ENCODE results near the gene OSBPL3. TPM values are rescaled to one million over a fixed set of nuclear protein-coding genes. Genes with fewer than 3 reads are reported as not detected.

OSBPL3 gene
- total RNA-seq, 1 experiment from 2014 or later, result 16.0 TPM

GRCh38 chr7:24949884-24950283 lies 30.1 kb downstream of the OSBPL3 start (continued):
- TF ChIP-seq FOXJ3 (CRISPR knock-in tag; IDR thresholded peaks at IDR 0.05; ENCODE audit: borderline replicate concordance), result no peak
- TF ChIP-seq, protein P1, sequence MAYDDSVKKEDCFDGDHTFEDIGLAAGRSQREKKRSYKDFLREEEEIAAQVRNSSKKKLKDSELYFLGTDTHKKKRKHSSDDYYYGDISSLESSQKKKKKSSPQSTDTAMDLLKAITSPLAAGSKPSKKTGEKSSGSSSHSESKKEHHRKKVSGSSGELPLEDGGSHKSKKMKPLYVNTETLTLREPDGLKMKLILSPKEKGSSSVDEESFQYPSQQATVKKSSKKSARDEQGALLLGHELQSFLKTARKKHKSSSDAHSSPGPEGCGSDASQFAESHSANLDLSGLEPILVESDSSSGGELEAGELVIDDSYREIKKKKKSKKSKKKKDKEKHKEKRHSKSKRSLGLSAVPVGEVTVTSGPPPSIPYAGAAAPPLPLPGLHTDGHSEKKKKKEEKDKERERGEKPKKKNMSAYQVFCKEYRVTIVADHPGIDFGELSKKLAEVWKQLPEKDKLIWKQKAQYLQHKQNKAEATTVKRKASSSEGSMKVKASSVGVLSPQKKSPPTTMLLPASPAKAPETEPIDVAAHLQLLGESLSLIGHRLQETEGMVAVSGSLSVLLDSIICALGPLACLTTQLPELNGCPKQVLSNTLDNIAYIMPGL (CRISPR knock-in tag; IDR thresholded peaks at IDR 0.05), result no peak

- ChIA-PET CTCF (no interaction called here), POLR2A (no interaction called here)
- no peak for DNase-seq (ENCODE audit: low spot score)
- H3K36me3 Mint-ChIP-seq, result no peaks in the 10 kb centered on the region
- no peak overlapping the region for H3K4me3 Mint-ChIP-seq
- H3K27me3 Mint-ChIP-seq (ENCODE audit: low read depth), result no peaks in the 10 kb centered on the region
- no peak for ATAC-seq
- H3K27ac Mint-ChIP-seq, result no peak overlapping the region
- H3K4me1 Mint-ChIP-seq, result peaks cover 14% of the 10 kb centered on the region
- no peaks in the 10 kb centered on the region for H3K9me3 Mint-ChIP-seq
- TF ChIP-seq IRF2 (CRISPR knock-in tag; IDR thresholded peaks at IDR 0.05; ENCODE audit: borderline replicate concordance, low read depth) (no peak), SOX15 (CRISPR knock-in tag; IDR thresholded peaks at IDR 0.05) (no peak), STAT6 (CRISPR knock-in tag; conservative IDR thresholded peaks at IDR 0.05; ENCODE audit: low read depth) (no peak), USF2 (CRISPR knock-in tag; IDR thresholded peaks at IDR 0.05) (no peak), ZNF423 (CRISPR knock-in tag; IDR thresholded peaks at IDR 0.05) (no peak), ZNF317 (CRISPR knock-in tag; IDR thresholded peaks at IDR 0.05; ENCODE audit: borderline replicate concordance, low read depth) (no peak), ZNF219 (CRISPR knock-in tag; IDR thresholded peaks at IDR 0.05; ENCODE audit: borderline replicate concordance) (no peak), ATF1 (CRISPR knock-in tag; IDR thresholded peaks at IDR 0.05) (no peak), IRF1 (CRISPR knock-in tag; IDR thresholded peaks at IDR 0.05) (no peak), FOXK1 (CRISPR knock-in tag; IDR thresholded peaks at IDR 0.05) (no peak), ZNF416 (CRISPR knock-in tag; IDR thresholded peaks at IDR 0.05) (no peak), MLX (CRISPR knock-in tag; IDR thresholded peaks at IDR 0.05) (no peak), OVOL2 (CRISPR knock-in tag; IDR thresholded peaks at IDR 0.05; ENCODE audit: borderline replicate concordance) (no peak)
- TF ChIP-seq, protein P2, sequence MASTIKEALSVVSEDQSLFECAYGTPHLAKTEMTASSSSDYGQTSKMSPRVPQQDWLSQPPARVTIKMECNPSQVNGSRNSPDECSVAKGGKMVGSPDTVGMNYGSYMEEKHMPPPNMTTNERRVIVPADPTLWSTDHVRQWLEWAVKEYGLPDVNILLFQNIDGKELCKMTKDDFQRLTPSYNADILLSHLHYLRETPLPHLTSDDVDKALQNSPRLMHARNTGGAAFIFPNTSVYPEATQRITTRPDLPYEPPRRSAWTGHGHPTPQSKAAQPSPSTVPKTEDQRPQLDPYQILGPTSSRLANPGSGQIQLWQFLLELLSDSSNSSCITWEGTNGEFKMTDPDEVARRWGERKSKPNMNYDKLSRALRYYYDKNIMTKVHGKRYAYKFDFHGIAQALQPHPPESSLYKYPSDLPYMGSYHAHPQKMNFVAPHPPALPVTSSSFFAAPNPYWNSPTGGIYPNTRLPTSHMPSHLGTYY (CRISPR knock-in tag; IDR thresholded peaks at IDR 0.05), result no peak
- TF ChIP-seq, protein P3, sequence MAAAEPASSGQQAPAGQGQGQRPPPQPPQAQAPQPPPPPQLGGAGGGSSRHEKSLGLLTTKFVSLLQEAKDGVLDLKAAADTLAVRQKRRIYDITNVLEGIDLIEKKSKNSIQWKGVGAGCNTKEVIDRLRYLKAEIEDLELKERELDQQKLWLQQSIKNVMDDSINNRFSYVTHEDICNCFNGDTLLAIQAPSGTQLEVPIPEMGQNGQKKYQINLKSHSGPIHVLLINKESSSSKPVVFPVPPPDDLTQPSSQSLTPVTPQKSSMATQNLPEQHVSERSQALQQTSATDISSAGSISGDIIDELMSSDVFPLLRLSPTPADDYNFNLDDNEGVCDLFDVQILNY (CRISPR knock-in tag; IDR thresholded peaks at IDR 0.05), result no peak
- TF ChIP-seq, protein P4, sequence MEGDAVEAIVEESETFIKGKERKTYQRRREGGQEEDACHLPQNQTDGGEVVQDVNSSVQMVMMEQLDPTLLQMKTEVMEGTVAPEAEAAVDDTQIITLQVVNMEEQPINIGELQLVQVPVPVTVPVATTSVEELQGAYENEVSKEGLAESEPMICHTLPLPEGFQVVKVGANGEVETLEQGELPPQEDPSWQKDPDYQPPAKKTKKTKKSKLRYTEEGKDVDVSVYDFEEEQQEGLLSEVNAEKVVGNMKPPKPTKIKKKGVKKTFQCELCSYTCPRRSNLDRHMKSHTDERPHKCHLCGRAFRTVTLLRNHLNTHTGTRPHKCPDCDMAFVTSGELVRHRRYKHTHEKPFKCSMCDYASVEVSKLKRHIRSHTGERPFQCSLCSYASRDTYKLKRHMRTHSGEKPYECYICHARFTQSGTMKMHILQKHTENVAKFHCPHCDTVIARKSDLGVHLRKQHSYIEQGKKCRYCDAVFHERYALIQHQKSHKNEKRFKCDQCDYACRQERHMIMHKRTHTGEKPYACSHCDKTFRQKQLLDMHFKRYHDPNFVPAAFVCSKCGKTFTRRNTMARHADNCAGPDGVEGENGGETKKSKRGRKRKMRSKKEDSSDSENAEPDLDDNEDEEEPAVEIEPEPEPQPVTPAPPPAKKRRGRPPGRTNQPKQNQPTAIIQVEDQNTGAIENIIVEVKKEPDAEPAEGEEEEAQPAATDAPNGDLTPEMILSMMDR (IDR thresholded peaks at IDR 0.05), result no peak
- TF ChIP-seq, protein P5, sequence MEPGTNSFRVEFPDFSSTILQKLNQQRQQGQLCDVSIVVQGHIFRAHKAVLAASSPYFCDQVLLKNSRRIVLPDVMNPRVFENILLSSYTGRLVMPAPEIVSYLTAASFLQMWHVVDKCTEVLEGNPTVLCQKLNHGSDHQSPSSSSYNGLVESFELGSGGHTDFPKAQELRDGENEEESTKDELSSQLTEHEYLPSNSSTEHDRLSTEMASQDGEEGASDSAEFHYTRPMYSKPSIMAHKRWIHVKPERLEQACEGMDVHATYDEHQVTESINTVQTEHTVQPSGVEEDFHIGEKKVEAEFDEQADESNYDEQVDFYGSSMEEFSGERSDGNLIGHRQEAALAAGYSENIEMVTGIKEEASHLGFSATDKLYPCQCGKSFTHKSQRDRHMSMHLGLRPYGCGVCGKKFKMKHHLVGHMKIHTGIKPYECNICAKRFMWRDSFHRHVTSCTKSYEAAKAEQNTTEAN (CRISPR knock-in tag; IDR thresholded peaks at IDR 0.05), result no peak
- TF ChIP-seq, protein P6, sequence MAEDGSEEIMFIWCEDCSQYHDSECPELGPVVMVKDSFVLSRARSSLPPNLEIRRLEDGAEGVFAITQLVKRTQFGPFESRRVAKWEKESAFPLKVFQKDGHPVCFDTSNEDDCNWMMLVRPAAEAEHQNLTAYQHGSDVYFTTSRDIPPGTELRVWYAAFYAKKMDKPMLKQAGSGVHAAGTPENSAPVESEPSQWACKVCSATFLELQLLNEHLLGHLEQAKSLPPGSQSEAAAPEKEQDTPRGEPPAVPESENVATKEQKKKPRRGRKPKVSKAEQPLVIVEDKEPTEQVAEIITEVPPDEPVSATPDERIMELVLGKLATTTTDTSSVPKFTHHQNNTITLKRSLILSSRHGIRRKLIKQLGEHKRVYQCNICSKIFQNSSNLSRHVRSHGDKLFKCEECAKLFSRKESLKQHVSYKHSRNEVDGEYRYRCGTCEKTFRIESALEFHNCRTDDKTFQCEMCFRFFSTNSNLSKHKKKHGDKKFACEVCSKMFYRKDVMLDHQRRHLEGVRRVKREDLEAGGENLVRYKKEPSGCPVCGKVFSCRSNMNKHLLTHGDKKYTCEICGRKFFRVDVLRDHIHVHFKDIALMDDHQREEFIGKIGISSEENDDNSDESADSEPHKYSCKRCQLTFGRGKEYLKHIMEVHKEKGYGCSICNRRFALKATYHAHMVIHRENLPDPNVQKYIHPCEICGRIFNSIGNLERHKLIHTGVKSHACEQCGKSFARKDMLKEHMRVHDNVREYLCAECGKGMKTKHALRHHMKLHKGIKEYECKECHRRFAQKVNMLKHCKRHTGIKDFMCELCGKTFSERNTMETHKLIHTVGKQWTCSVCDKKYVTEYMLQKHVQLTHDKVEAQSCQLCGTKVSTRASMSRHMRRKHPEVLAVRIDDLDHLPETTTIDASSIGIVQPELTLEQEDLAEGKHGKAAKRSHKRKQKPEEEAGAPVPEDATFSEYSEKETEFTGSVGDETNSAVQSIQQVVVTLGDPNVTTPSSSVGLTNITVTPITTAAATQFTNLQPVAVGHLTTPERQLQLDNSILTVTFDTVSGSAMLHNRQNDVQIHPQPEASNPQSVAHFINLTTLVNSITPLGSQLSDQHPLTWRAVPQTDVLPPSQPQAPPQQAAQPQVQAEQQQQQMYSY (CRISPR knock-in tag; IDR thresholded peaks at IDR 0.05), result no peak
These were observed 31.2 kb downstream of the OSBPL3 start for GRCh38 chr7:24948739-24949138.
